22Rv1 (cell line): ENCODE data around the gene CFAP90.

Experiments used
- H3K27ac ChIP-seq: fragments of 450-650 bp; 2 replicates; pipeline ENCODE4 v1.5.1; 2017
- CTCF ChIP-seq: fragments of 450-650 bp; IDR thresholded peaks from 2 replicates; pipeline ENCODE4 v1.5.1; 2017; ENCODE audit warnings: mild to moderate bottlenecking
- ZFX ChIP-seq: fragments of 450-650 bp; IDR thresholded peaks from 2 replicates; pipeline ENCODE4 v1.6.1; 2017; ENCODE audit warnings: antibody characterized with exemption, borderline replicate concordance

The CFAP90 gene

DNA sequence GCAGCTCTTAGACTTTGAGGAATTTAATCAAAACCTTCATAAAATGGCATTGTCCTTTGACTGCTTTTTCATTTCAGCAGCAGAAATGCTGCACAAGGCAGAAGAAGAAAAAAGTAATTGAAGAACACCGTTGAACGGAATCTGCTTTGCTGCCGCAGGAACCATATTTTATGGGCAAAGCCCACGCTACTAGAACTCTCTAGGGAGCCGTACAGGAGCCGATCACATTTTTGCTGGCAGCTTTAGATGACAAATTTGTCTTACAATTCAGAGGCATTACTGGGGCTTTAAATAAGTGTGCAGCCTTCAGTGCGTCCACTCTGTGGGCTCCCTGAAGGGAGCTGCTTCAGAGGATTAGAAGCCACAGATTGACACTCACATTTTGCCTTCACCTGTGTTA is 5.4 kb downstream of the CFAP90 start:
- no peak overlapping the region for H3K27ac ChIP-seq
- TF ChIP-seq CTCF, result no peak
- no peak for TF ChIP-seq ZFX

DNA sequence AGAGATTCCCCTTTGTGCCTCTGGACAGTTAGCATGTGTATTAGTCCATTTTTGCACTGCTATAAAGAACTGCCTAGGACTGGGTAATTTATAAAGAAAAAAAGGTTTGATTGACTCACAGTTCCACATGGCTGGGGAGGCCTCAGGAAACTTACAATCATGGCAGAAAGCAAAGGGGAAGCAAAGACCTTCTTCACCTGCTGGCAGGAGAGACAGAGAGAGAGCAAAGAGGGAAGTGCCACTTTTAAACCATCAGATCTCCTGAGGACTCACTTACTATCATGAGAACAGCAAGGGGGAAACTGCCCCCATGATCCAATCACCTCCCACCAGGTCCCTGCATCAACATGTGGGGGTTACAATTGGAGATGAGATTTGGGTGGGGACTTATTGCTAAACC is 6.0 kb downstream of the CFAP90 start:
- H3K27ac ChIP-seq, result no peak overlapping the region
- TF ChIP-seq ZFX (no peak), CTCF (no peak)

- TF ChIP-seq CTCF, result no peak
- TF ChIP-seq ZFX, result no peak
- no peak overlapping the region for H3K27ac ChIP-seq
Measured at GRCh38 chr5:7842531-7842930, 8.4 kb downstream of the CFAP90 start.

DNA sequence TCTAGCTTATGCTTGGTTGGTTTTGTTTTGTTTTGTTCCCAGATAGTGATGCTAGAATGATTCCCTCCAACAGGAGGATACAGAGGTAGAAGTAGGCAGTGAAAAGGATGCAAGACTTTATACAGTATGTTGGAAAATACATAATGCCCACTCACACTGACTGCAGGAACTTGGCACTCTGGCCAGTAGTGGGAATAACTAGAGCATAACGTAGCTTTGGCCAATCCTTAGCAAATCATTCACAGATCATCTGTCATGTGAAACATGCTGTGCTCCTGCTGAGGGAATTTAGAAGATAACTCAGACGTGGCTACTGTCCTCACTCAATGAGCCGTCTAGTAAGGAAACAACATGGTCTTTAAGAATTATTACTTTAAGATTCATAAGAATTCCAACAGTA is 13.5 kb downstream of the CFAP90 start:
- H3K27ac ChIP-seq, result no peak overlapping the region
- no peak for TF ChIP-seq CTCF
- no peak for TF ChIP-seq ZFX

DNA sequence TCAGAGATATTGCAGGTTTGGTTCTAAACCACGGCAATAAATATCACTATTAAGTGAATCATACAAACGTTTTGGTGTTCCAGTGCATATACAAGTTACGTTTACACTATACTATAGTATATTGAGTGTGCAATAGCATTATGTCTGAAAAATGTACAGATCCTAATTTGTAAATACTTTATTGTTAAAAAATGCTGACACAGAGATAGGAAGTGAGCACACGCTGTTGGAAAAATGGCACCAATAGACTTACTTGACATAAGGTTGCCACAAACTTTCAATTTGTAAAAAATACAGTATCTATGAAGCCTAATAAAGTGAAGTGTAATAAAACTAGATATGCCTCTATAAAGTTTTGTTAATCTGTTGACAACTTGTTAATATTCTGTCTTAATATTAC is 16.0 kb downstream of the CFAP90 start:
- no peak overlapping the region for H3K27ac ChIP-seq
- TF ChIP-seq CTCF (no peak), ZFX (no peak)

DNA sequence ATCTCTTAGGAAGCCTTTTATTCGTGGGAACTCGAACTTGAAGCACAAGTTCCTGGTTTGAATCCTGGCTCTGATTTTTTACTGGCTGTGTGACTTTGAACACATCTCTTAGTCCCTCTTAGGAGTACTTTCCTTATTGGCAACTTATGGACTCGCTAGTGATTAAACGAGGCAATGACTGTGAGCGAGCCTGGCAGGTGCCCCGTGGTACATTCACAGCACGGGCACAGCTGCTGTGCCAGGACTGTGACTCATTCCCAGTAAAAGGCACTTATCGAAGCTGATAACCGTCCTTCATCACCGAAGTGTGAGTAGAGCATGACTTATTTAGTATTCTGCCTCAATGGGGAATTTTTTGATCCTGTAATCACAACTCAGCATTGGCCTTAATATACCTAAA is 22.7 kb downstream of the CFAP90 start:
- TF ChIP-seq CTCF, result no peak
- no peak for TF ChIP-seq ZFX
- no peak overlapping the region for H3K27ac ChIP-seq

DNA sequence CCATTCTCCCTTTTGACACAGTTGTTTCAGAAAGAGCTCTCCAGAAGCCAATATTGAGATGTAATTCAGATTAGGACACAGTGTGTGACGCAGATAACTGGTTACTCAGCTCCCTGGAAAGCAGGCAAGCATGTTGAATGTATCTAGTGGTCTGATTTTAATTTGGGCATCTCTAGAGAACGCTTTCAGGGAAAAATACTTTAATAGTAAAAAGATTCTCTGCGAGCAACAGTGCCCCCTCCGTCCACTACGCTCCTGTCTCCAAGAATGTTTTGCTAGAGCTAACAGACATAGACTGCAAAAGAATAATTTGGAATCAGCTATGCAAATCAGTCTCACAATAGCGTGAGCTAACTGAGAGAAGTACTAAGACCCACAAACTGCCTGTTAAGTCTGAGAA is 23.3 kb downstream of the CFAP90 start:
- TF ChIP-seq ZFX, result no peak
- no peak for TF ChIP-seq CTCF

More for the DNA sequence above, 23.3 kb downstream of the CFAP90 start:
- no peak overlapping the region for H3K27ac ChIP-seq
